HepG2 (cell line): ENCODE measurements around the gene IQSEC1. TPM values are rescaled to one million over a fixed set of nuclear protein-coding genes. Genes with fewer than 3 reads are reported as not detected.
A peak's percentile ranks its signal among the peaks of the same experiment; 100 is the strongest.

ENCODE experiments used
- ZNF160 ChIP-seq: sonication (generic); formaldehyde crosslinking; IDR thresholded peaks from 2 replicates; pipeline ENCODE4 v1.8.0; 2022; ENCODE audit warnings: mild to moderate bottlenecking, inconsistent platforms, missing genetic modification reagents
- ZNF644 ChIP-seq: IDR thresholded peaks from 2 replicates; pipeline ENCODE4 v1.6.1; 2016; ENCODE audit warnings: low read depth
- polyA plus RNA-seq, 8 experiments: library from polyadenylated mRNA; depleted of rRNA in 3 of 8; stranded (reverse) in 7 of 8; unstranded in 1 of 8; fragments of >200 nt; fragmentation: Illumina TruSeq in 4 of 8; extraction: Trizol in 4 of 8; gene quantifications; 2 replicates each; pipeline versions ENCODE4 v1.2.1 to v1.2.3, GENCODE V29; 2011 to 2016; ENCODE audit warnings: low read depth in 4 of 8, missing spikeins in 1 of 8, mixed read lengths in 1 of 8; ENCODE audit not compliant: insufficient read depth in 1 of 8
- total RNA-seq, 5 experiments: library from RNA; depleted of rRNA; stranded (reverse); fragments of >200 nt; fragmentation: Illumina TruSeq; extraction: Trizol; gene quantifications; 2 replicates each; pipeline ENCODE4 v1.2.3, GENCODE V29; 2016; ENCODE audit warnings: low read depth in 1 of 5
- TF ChIP-seq, protein P1 (sequence below): fragments of 450-650 bp; IDR thresholded peaks from 2 replicates; pipeline ENCODE4 v1.6.1; 2017; ENCODE audit warnings: mild to moderate bottlenecking
- TF ChIP-seq, protein P2 (sequence below): sonication (generic); formaldehyde crosslinking; IDR thresholded peaks from 2 replicates; pipeline ENCODE4 v1.5.1; 2020; ENCODE audit warnings: missing genetic modification reagents, mild to moderate bottlenecking, borderline replicate concordance
- TF ChIP-seq, protein P3 (sequence below): sonication (generic); formaldehyde crosslinking; conservative IDR thresholded peaks from 2 replicates; pipeline ENCODE4 v1.8.0; 2022; ENCODE audit warnings: mild to moderate bottlenecking, moderate library complexity, missing genetic modification reagents
- TF ChIP-seq, protein P4 (sequence below), 2 experiments: sonication (generic) in 1 of 2; formaldehyde crosslinking in 1 of 2; IDR thresholded peaks; 2 replicates each; pipeline versions ENCODE4 v1.6.1 to v1.9.0; 2014 to 2022; ENCODE audit warnings: antibody characterized with exemption in 1 of 2, borderline replicate concordance in 1 of 2, inconsistent platforms in 1 of 2, low read depth in 1 of 2, missing genetic modification reagents in 1 of 2
- TF ChIP-seq, protein P5 (sequence below): sonication (generic); formaldehyde crosslinking; conservative IDR thresholded peaks from 2 replicates; pipeline ENCODE4 v1.4.0; 2020; ENCODE audit warnings: missing genetic modification reagents
- TF ChIP-seq, protein P6 (sequence below): sonication (generic); formaldehyde crosslinking; IDR thresholded peaks from 2 replicates; pipeline ENCODE4 v1.5.0; 2020; ENCODE audit warnings: missing genetic modification reagents

IQSEC1 gene
- total and polyA plus RNA-seq, 2 of the 13 experiments (the other 11 are each of a cell fraction or from before 2014, with no cell fraction given) = 17.4 to 20.2 TPM

DNA sequence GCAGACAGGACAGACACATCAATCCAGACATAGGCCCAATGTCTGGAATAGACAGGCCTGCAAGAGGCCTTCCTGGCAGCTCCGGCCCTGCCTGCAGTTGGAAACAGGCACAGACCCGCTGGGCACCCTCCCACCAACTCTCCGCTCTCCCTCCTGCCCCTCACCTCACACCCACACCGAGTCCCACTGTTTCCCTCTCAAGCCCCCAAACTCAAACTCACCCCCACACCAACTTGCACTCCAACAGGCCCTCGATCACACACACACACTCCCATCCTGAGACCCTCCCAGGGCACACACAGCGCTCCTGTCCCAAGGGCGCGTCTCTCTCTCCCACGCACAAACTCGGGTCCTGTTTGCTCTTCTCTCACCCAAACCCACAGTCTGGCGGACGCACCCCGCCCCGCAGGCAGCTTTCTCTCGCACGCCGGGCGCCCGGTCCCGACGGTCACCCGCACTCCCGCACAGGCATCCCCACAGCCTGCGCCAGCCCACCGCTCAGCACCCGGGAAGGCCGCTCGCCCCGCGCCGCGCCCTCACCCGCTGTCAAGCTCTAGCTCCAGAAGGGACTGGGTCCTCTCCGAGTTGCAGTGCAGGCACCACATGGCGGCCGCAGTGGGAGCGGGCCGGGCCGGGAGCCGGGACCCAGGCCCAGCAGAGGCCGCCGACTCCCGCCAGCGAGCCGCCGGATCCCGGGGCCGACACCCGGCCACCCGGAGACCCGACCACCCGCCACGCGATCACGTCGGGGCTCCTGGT lies 106.2 kb downstream of the IQSEC1 start (continued):
- TF ChIP-seq, protein P1, sequence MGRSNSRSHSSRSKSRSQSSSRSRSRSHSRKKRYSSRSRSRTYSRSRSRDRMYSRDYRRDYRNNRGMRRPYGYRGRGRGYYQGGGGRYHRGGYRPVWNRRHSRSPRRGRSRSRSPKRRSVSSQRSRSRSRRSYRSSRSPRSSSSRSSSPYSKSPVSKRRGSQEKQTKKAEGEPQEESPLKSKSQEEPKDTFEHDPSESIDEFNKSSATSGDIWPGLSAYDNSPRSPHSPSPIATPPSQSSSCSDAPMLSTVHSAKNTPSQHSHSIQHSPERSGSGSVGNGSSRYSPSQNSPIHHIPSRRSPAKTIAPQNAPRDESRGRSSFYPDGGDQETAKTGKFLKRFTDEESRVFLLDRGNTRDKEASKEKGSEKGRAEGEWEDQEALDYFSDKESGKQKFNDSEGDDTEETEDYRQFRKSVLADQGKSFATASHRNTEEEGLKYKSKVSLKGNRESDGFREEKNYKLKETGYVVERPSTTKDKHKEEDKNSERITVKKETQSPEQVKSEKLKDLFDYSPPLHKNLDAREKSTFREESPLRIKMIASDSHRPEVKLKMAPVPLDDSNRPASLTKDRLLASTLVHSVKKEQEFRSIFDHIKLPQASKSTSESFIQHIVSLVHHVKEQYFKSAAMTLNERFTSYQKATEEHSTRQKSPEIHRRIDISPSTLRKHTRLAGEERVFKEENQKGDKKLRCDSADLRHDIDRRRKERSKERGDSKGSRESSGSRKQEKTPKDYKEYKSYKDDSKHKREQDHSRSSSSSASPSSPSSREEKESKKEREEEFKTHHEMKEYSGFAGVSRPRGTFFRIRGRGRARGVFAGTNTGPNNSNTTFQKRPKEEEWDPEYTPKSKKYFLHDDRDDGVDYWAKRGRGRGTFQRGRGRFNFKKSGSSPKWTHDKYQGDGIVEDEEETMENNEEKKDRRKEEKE = no peak
- TF ChIP-seq ZNF160 = no peak
- TF ChIP-seq, protein P2, sequence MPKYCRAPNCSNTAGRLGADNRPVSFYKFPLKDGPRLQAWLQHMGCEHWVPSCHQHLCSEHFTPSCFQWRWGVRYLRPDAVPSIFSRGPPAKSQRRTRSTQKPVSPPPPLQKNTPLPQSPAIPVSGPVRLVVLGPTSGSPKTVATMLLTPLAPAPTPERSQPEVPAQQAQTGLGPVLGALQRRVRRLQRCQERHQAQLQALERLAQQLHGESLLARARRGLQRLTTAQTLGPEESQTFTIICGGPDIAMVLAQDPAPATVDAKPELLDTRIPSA = peak; percentile 83; the same call in 1 of the 2 replicates
- TF ChIP-seq, protein P3, sequence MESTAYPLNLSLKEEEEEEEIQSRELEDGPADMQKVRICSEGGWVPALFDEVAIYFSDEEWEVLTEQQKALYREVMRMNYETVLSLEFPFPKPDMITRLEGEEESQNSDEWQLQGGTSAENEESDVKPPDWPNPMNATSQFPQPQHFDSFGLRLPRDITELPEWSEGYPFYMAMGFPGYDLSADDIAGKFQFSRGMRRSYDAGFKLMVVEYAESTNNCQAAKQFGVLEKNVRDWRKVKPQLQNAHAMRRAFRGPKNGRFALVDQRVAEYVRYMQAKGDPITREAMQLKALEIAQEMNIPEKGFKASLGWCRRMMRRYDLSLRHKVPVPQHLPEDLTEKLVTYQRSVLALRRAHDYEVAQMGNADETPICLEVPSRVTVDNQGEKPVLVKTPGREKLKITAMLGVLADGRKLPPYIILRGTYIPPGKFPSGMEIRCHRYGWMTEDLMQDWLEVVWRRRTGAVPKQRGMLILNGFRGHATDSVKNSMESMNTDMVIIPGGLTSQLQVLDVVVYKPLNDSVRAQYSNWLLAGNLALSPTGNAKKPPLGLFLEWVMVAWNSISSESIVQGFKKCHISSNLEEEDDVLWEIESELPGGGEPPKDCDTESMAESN (CRISPR knock-in tag) = peak; percentile 53; the same call in 1 of the 2 replicates
- TF ChIP-seq, protein P4, sequence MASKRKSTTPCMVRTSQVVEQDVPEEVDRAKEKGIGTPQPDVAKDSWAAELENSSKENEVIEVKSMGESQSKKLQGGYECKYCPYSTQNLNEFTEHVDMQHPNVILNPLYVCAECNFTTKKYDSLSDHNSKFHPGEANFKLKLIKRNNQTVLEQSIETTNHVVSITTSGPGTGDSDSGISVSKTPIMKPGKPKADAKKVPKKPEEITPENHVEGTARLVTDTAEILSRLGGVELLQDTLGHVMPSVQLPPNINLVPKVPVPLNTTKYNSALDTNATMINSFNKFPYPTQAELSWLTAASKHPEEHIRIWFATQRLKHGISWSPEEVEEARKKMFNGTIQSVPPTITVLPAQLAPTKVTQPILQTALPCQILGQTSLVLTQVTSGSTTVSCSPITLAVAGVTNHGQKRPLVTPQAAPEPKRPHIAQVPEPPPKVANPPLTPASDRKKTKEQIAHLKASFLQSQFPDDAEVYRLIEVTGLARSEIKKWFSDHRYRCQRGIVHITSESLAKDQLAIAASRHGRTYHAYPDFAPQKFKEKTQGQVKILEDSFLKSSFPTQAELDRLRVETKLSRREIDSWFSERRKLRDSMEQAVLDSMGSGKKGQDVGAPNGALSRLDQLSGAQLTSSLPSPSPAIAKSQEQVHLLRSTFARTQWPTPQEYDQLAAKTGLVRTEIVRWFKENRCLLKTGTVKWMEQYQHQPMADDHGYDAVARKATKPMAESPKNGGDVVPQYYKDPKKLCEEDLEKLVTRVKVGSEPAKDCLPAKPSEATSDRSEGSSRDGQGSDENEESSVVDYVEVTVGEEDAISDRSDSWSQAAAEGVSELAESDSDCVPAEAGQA (IDR thresholded peaks at IDR 0.05; ENCODE audit: low read depth) = no peak
- TF ChIP-seq, protein P4 (CRISPR knock-in tag; IDR thresholded peaks at IDR 0.05; ENCODE audit: borderline replicate concordance) = no peak
- TF ChIP-seq, protein P5, sequence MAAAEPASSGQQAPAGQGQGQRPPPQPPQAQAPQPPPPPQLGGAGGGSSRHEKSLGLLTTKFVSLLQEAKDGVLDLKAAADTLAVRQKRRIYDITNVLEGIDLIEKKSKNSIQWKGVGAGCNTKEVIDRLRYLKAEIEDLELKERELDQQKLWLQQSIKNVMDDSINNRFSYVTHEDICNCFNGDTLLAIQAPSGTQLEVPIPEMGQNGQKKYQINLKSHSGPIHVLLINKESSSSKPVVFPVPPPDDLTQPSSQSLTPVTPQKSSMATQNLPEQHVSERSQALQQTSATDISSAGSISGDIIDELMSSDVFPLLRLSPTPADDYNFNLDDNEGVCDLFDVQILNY = no peak
- no peak for TF ChIP-seq ZNF644 (CRISPR knock-in tag)
- TF ChIP-seq, protein P6, sequence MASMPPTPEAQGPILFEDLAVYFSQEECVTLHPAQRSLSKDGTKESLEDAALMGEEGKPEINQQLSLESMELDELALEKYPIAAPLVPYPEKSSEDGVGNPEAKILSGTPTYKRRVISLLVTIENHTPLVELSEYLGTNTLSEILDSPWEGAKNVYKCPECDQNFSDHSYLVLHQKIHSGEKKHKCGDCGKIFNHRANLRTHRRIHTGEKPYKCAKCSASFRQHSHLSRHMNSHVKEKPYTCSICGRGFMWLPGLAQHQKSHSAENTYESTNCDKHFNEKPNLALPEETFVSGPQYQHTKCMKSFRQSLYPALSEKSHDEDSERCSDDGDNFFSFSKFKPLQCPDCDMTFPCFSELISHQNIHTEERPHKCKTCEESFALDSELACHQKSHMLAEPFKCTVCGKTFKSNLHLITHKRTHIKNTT (CRISPR knock-in tag) = no peak
